B cell (primary cell): ENCODE data around the gene PEPD.

Experiments used
- EZH2 ChIP-seq: IDR thresholded peaks from 2 replicates; pipeline ENCODE4 v1.6.1; 2012; ENCODE audit warnings: borderline replicate concordance, low read depth, mild to moderate bottlenecking, moderate library complexity, low read length; ENCODE audit not compliant: insufficient read depth, poor library complexity, severe bottlenecking
- TF ChIP-seq, protein P1 (sequence below): fragments of 200-600 bp; IDR thresholded peaks from one replicate; pipeline ENCODE4 v1.8.0; 2022; ENCODE audit warnings: antibody characterized with exemption, mild to moderate bottlenecking

DNA sequence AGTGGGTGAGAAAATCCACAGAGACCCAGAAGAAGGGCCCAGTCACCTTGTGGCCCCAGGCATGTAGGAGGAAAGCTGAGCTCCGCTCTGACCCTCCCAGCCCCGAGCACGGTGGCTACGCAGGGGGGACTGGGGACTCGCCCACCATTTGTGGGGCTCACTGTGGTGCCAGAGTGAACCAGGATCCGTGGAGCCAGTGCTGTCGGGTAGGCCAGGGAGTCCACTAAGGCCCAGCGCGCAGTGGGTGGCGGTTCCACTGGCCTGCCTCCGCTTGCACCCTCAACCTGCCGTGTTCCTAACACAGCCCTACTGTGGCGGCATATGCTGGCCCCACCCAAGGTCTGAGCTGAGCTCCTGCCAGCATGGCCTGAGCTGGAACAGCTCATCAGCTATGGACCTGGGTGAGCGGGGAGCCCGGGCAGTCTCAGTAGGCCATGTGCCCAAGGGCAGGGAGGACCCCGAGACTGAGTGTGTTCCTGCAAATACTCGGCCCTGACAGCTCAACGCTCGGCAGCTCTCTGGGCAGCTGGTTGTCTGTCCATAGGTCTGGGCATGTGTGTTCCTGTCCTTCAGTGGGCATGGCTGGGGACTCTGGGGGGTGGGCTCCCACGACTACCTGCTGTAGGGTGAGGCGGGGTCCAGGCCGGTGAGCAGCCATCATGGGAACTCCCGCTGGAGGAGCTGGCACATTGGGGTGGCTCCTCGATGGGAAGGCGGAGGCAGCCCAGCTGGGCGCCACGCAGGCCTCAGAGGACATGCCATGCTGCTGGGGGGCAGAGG is 111.5 kb downstream of the PEPD start:
- TF ChIP-seq, protein P1, sequence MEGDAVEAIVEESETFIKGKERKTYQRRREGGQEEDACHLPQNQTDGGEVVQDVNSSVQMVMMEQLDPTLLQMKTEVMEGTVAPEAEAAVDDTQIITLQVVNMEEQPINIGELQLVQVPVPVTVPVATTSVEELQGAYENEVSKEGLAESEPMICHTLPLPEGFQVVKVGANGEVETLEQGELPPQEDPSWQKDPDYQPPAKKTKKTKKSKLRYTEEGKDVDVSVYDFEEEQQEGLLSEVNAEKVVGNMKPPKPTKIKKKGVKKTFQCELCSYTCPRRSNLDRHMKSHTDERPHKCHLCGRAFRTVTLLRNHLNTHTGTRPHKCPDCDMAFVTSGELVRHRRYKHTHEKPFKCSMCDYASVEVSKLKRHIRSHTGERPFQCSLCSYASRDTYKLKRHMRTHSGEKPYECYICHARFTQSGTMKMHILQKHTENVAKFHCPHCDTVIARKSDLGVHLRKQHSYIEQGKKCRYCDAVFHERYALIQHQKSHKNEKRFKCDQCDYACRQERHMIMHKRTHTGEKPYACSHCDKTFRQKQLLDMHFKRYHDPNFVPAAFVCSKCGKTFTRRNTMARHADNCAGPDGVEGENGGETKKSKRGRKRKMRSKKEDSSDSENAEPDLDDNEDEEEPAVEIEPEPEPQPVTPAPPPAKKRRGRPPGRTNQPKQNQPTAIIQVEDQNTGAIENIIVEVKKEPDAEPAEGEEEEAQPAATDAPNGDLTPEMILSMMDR = no peak
- TF ChIP-seq EZH2 = no peak
